K562 (cell line): ENCODE data around the gene CREB3L2. TPM values are rescaled to one million over a fixed set of nuclear protein-coding genes. Genes with fewer than 3 reads are reported as not detected.

Experiments used
- ARID1B ChIP-seq: fragments of 450-650 bp; IDR thresholded peaks from 2 replicates; pipeline ENCODE4 v1.6.1; 2016; ENCODE audit warnings: antibody characterized with exemption, mild to moderate bottlenecking, inconsistent platforms
- ATF2 ChIP-seq: sonication (generic); formaldehyde crosslinking; IDR thresholded peaks from 2 replicates; pipeline ENCODE4 v1.8.1; 2022; ENCODE audit warnings: missing genetic modification reagents
- C11orf30 ChIP-seq: fragments of 450-650 bp; IDR thresholded peaks from 2 replicates; pipeline ENCODE4 v1.6.1; 2016; ENCODE audit warnings: low read depth, mild to moderate bottlenecking
- CBX2 ChIP-seq: fragments of 200-600 bp; sonication (generic); IDR thresholded peaks from one replicate; pipeline ENCODE4 v1.6.1; 2012; ENCODE audit warnings: mild to moderate bottlenecking, low read length, inconsistent platforms; ENCODE audit not compliant: insufficient read depth, poor library complexity, severe bottlenecking
- FOXA1 ChIP-seq: fragments of 450-650 bp; IDR thresholded peaks from 2 replicates; pipeline ENCODE4 v1.6.1; 2016; ENCODE audit warnings: mild to moderate bottlenecking, borderline replicate concordance
- FOXA3 ChIP-seq, 2 experiments: fragments of 450-650 bp in 1 of 2; sonication (generic) in 1 of 2; formaldehyde crosslinking; IDR thresholded peaks in 1 of 2; conservative IDR thresholded peaks in 1 of 2; 2 replicates each; pipeline versions ENCODE4 v1.4.0 to v1.8.0; 2020 to 2022; ENCODE audit warnings: mild to moderate bottlenecking in 2 of 2, missing genetic modification reagents in 1 of 2
- GATAD2B ChIP-seq: fragments of 450-650 bp; IDR thresholded peaks from 2 replicates; pipeline ENCODE4 v1.6.1; 2017; ENCODE audit warnings: mild to moderate bottlenecking, borderline replicate concordance
- HDAC2 ChIP-seq: fragments of 450-650 bp; IDR thresholded peaks from 2 replicates; pipeline ENCODE4 v1.6.1; 2016; ENCODE audit warnings: mild to moderate bottlenecking
- HNRNPK ChIP-seq: fragments of 200-400 bp; formaldehyde crosslinking; IDR thresholded peaks from one replicate; pipeline ENCODE4 v1.6.1; 2018; ENCODE audit warnings: mild to moderate bottlenecking, low read depth, low read length; ENCODE audit not compliant: poor library complexity, severe bottlenecking
- HNRNPL ChIP-seq: fragments of 200-400 bp; formaldehyde crosslinking; IDR thresholded peaks from 2 replicates; pipeline ENCODE4 v1.6.1; 2017; ENCODE audit warnings: low read depth, mild to moderate bottlenecking, low read length
- KDM1A ChIP-seq, 2 experiments: fragments of 450-650 bp; IDR thresholded peaks; 2 replicates each; pipeline ENCODE4 v1.6.1; 2016; ENCODE audit warnings: mild to moderate bottlenecking in 2 of 2
- MLX ChIP-seq, 2 experiments: fragments of 450-650 bp in 1 of 2; sonication (generic) in 1 of 2; formaldehyde crosslinking; conservative IDR thresholded peaks; 2 replicates each; pipeline versions ENCODE4 v1.4.0 to v1.8.1; 2020 to 2022; ENCODE audit warnings: mild to moderate bottlenecking in 1 of 2, missing genetic modification reagents in 1 of 2
- NFIC ChIP-seq: fragments of 450-650 bp; IDR thresholded peaks from 2 replicates; pipeline ENCODE4 v1.6.1; 2017; ENCODE audit warnings: mild to moderate bottlenecking, inconsistent platforms
- RFX7 ChIP-seq: fragments of 250-450 bp; sonication (Bioruptor Pico); IDR thresholded peaks from 2 replicates; pipeline ENCODE4 v1.5.1; 2021; ENCODE audit warnings: mild to moderate bottlenecking
- RUNX1 ChIP-seq: sonication (generic); IDR thresholded peaks from 2 replicates; pipeline ENCODE4 v1.6.1; 2016; ENCODE audit warnings: antibody characterized with exemption, low read depth
- SIN3B ChIP-seq: fragments of 450-650 bp; IDR thresholded peaks from 2 replicates; pipeline ENCODE4 v1.6.1; 2017; ENCODE audit warnings: low read depth, mild to moderate bottlenecking, moderate library complexity
- SMARCE1 ChIP-seq: fragments of 450-650 bp; IDR thresholded peaks from 2 replicates; pipeline ENCODE4 v1.7.1; 2016; ENCODE audit warnings: mild to moderate bottlenecking
- TAL1 ChIP-seq: fragments of 450-650 bp; IDR thresholded peaks from 2 replicates; pipeline ENCODE4 v1.6.1; 2016; ENCODE audit warnings: mild to moderate bottlenecking
- TRIM28 ChIP-seq: fragments of 450-650 bp; IDR thresholded peaks from 2 replicates; pipeline ENCODE4 v1.6.1; 2017
- XRCC3 ChIP-seq: fragments of 450-650 bp; IDR thresholded peaks from 2 replicates; pipeline ENCODE4 v1.6.1; 2017; ENCODE audit warnings: mild to moderate bottlenecking, moderate library complexity
- XRCC4 ChIP-seq: IDR thresholded peaks from one replicate; pipeline ENCODE4 v1.6.1; 2011; ENCODE audit not compliant: insufficient read depth, insufficient read length; ENCODE audit errors: extremely low read depth
- ZBTB8A ChIP-seq: fragments of 450-650 bp; IDR thresholded peaks from 2 replicates; pipeline ENCODE4 v1.6.1; 2018; ENCODE audit warnings: mild to moderate bottlenecking, moderate library complexity; ENCODE audit not compliant: partially characterized antibody
- ZNF146 ChIP-seq: IDR thresholded peaks from one replicate; pipeline ENCODE4 v1.6.1; 2018; ENCODE audit warnings: missing compliant biosample characterization; ENCODE audit not compliant: unreplicated experiment
- ZNF263 ChIP-seq: sonication (generic); formaldehyde crosslinking; IDR thresholded peaks from 2 replicates; pipeline ENCODE4 v1.8.0; 2022; ENCODE audit warnings: mild to moderate bottlenecking, missing genetic modification reagents, borderline replicate concordance
- ZNF609 ChIP-seq: sonication (generic); formaldehyde crosslinking; IDR thresholded peaks from 2 replicates; pipeline ENCODE4 v1.8.1; 2023; ENCODE audit warnings: missing genetic modification reagents, mild to moderate bottlenecking, borderline replicate concordance
- polyA plus RNA-seq, 8 experiments: library from polyadenylated mRNA; depleted of rRNA in 4 of 8; stranded (reverse) in 5 of 8; unstranded in 3 of 8; fragments of >200 nt; fragmentation: Nextera tagmentation in 2 of 8; fragmentation: Illumina TruSeq in 1 of 8; extraction: Ambion mirVana in 2 of 8; extraction: Trizol in 1 of 8; gene quantifications; 2 replicates each; pipeline versions ENCODE4 v1.2.1 to v1.2.3, GENCODE V29; 2011 to 2014; ENCODE audit warnings: inconsistent platforms in 1 of 8, missing spikeins in 1 of 8
- total RNA-seq, 7 experiments: library from RNA; depleted of rRNA in 6 of 7; stranded (reverse); fragments of >200 nt in 6 of 7; fragmentation: Illumina TruSeq in 2 of 7; extraction: Trizol in 2 of 7; gene quantifications; 2 replicates each; pipeline versions ENCODE4 v1.2.1 to v1.2.3, GENCODE V29; 2011 to 2021; ENCODE audit warnings: low replicate concordance in 1 of 7

CREB3L2 gene
- total and polyA plus RNA-seq, 9 of the 15 experiments (the other 6 are each of a cell fraction or from before 2014, with no cell fraction given) = 7.1 to 45.6 (median 15.8) TPM

GRCh38 chr7:138044897-138045296 is 43.0 kb upstream of the CREB3L2 start (continued):
- TF ChIP-seq MLX (CRISPR knock-in tag; conservative IDR thresholded peaks at IDR 0.05) = no peak
- no peak for TF ChIP-seq GATAD2B
- TF ChIP-seq XRCC3 = no peak
- TF ChIP-seq ZBTB8A = no peak
- TF ChIP-seq HDAC2 = no peak
- TF ChIP-seq NFIC = no peak
- no peak for TF ChIP-seq RFX7
- TF ChIP-seq ZNF146 (CRISPR knock-in tag) = no peak
- TF ChIP-seq CBX2 = no peak
- TF ChIP-seq RUNX1 = no peak
- TF ChIP-seq ARID1B = peak; percentile 45; the same call in 1 of the 2 replicates
- no peak for TF ChIP-seq TRIM28
- TF ChIP-seq FOXA3 (CRISPR knock-in tag; conservative IDR thresholded peaks at IDR 0.05 in 1 of 2, IDR thresholded peaks at IDR 0.05 in 1 of 2) = peak in 1 of 2 experiments; percentile 46; a peak in 1 of 4 replicates
- TF ChIP-seq XRCC4 = no peak
- no peak for TF ChIP-seq ZNF609 (CRISPR knock-in tag)
- TF ChIP-seq SMARCE1 = 0 out of 2 replicates have a peak, but pooled peaks have one; percentile 29
- TF ChIP-seq HNRNPK = no peak
- no peak for TF ChIP-seq HNRNPL
- no peak for TF ChIP-seq ZNF263 (CRISPR knock-in tag)
- TF ChIP-seq ATF2 (CRISPR knock-in tag) = no peak
- no peak for TF ChIP-seq SIN3B
- peak; percentile 20 to 47; a peak in 1 of 4 replicates for TF ChIP-seq KDM1A (IDR thresholded peaks at IDR 0.05)
- 0 out of 2 replicates have a peak, but pooled peaks have one; percentile 42 for TF ChIP-seq FOXA1
- TF ChIP-seq TAL1 = 0 out of 2 replicates have a peak, but pooled peaks have one; percentile 8
- TF ChIP-seq C11orf30 = 0 out of 2 replicates have a peak, but pooled peaks have one; percentile 15
